ENCODE results near the gene B4GALNT3. TPM values are rescaled to one million over a fixed set of nuclear protein-coding genes. Genes with fewer than 3 reads are reported as not detected.
A peak's percentile ranks its signal among the peaks of the same experiment; 100 is the strongest.

B4GALNT3 gene
- total and polyA plus RNA-seq, 2 of the 13 experiments (the other 11 are each of a cell fraction or from before 2014, with no cell fraction given): 3.2 to 4.4 TPM

- TF ChIP-seq TERF1 (CRISPR knock-in tag; IDR thresholded peaks at IDR 0.05) (no peak), GABPA (IDR thresholded peaks at IDR 0.05; ENCODE audit: low read depth, low read length) (no peak), GABPA (CRISPR knock-in tag; IDR thresholded peaks at IDR 0.05; ENCODE audit: low read depth) (peak; percentile 22; the same call in 1 of the 2 replicates), ZXDC (CRISPR knock-in tag; IDR thresholded peaks at IDR 0.05) (no peak), ZNF646 (CRISPR knock-in tag; IDR thresholded peaks at IDR 0.05) (no peak), NFYC (CRISPR knock-in tag; IDR thresholded peaks at IDR 0.05) (0 out of 2 replicates have a peak, but pooled peaks have one; percentile 24), RAD21 (CRISPR knock-in tag; IDR thresholded peaks at IDR 0.05) (peak; percentile 40; the same call in 1 of the 2 replicates), ARID4A (CRISPR knock-in tag; IDR thresholded peaks at IDR 0.05; ENCODE audit: borderline replicate concordance) (peak; percentile 73; the same call in 1 of the 2 replicates), NFIC (IDR thresholded peaks at IDR 0.05; ENCODE audit: low read length) (peak; percentile 88), NFIB (CRISPR knock-in tag; IDR thresholded peaks at IDR 0.05; ENCODE audit: borderline replicate concordance) (no peak), ZFP36 (IDR thresholded peaks at IDR 0.05; ENCODE audit: borderline replicate concordance, low read depth, low read length, partially characterized antibody) (no peak)
These were observed 125.6 kb downstream of the B4GALNT3 start (continued) for GRCh38 chr12:585062-586061.
